ENCODE results near the gene LRMDA. TPM values are rescaled to one million over a fixed set of nuclear protein-coding genes. Genes with fewer than 3 reads are reported as not detected.

LRMDA gene
- total RNA-seq, 1 experiment from 2014 or later, result not detected

DNA sequence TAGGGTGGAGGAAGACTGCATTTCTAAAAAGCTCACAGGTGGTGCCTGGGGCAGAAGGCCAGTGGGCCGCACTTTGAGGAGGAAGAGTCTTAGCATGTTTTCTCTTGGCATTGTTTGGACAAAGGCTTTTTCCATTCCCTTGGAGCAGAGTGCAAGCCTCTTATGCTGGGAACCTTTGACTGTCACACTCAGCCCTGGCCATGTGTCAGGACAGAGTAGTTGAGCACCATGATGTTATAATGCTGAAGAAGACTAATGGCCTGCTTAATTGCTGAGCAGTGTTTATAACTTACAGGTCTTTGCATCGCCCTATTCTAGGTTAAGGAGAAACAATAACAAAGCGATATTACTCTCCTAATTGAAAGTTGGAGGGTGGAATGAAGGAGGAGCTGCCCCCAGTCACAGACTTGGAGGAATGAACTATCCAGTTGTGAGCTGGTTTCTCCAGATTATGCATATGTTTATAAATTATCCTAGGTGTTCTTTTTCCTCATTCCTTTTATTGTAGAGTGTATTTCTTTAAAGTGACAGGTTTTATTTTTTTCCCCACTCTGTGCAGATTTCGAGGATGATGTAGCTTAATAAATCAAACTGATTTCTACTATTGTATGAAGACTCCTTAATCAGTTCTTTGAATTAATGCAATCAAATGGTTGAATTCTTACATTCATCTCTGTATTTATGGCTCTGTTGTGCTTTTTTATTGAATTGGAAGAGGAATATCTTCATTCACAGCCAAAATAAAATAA, 767.0 kb downstream of the LRMDA start:
- Histone ChIP-seq H3K27me3 (replicated peaks; ENCODE audit: insufficient read depth, low read depth, low read length, poor library complexity) (peaks cover 13% of the 10 kb centered on the region), H3K27ac (ENCODE audit: low read depth, low read length, poor library complexity, severe bottlenecking) (no peak overlapping the region), H3K9me3 (ENCODE audit: low read depth, low read length, poor library complexity, severe bottlenecking) (no peaks in the 10 kb centered on the region), H3K4me1 (ENCODE audit: insufficient read depth, low read length, poor library complexity, severe bottlenecking) (no peaks in the 10 kb centered on the region), H3K4me3 (ENCODE audit: low read depth, low read length, poor library complexity, severe bottlenecking) (no peak overlapping the region), H3K36me3 (ENCODE audit: insufficient read depth, low read length, poor library complexity, severe bottlenecking) (no peaks in the 10 kb centered on the region)
- POLR2A ChIA-PET (ENCODE audit: low non-redundant PET), result no interaction called here
- BruUV-seq (replicated peaks), result no TSS peak
- TF ChIP-seq, protein P1, sequence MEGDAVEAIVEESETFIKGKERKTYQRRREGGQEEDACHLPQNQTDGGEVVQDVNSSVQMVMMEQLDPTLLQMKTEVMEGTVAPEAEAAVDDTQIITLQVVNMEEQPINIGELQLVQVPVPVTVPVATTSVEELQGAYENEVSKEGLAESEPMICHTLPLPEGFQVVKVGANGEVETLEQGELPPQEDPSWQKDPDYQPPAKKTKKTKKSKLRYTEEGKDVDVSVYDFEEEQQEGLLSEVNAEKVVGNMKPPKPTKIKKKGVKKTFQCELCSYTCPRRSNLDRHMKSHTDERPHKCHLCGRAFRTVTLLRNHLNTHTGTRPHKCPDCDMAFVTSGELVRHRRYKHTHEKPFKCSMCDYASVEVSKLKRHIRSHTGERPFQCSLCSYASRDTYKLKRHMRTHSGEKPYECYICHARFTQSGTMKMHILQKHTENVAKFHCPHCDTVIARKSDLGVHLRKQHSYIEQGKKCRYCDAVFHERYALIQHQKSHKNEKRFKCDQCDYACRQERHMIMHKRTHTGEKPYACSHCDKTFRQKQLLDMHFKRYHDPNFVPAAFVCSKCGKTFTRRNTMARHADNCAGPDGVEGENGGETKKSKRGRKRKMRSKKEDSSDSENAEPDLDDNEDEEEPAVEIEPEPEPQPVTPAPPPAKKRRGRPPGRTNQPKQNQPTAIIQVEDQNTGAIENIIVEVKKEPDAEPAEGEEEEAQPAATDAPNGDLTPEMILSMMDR (conservative IDR thresholded peaks at IDR 0.05; ENCODE audit: low read depth, low read length), result no peak
- TF ChIP-seq EZH2 (IDR thresholded peaks at IDR 0.05; ENCODE audit: borderline replicate concordance, low read depth, low read length, poor library complexity, severe bottlenecking), result no peak
- intact Hi-C loops (cut with micrococcal nuclease; ENCODE audit: unreplicated experiment), result no loop called here
- CTCF ChIA-PET, result no interaction called here
- DNase-seq (ENCODE audit: low spot score), result no peak

DNA sequence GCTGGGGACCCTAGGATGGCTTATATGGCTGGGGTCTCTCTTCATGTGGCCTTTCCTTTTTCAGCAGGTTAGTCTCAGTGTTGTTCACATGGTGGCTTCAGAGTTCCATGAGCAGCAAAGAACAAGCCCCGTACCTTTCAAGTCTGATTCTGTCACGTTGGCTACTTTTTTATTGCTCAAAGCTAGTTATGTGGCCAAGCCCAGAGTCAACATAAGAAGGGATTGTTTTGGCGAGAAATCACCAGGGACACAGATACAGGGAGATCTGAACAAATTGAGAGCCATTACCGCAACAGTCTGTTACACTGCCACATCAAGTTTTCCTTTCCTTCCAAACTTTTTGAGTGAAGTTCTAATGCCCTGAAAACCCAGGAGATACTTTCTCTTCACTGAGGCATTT, 770.5 kb downstream of the LRMDA start:
- BruUV-seq (replicated peaks), result no TSS peak
- Histone ChIP-seq H3K36me3 (ENCODE audit: insufficient read depth, low read length, poor library complexity, severe bottlenecking) (no peaks in the 10 kb centered on the region), H3K9me3 (ENCODE audit: low read depth, low read length, poor library complexity, severe bottlenecking) (no peaks in the 10 kb centered on the region), H3K27ac (ENCODE audit: low read depth, low read length, poor library complexity, severe bottlenecking) (no peak overlapping the region), H3K4me3 (ENCODE audit: low read depth, low read length, poor library complexity, severe bottlenecking) (no peak overlapping the region), H3K4me1 (ENCODE audit: insufficient read depth, low read length, poor library complexity, severe bottlenecking) (no peaks in the 10 kb centered on the region), H3K27me3 (replicated peaks; ENCODE audit: insufficient read depth, low read depth, low read length, poor library complexity) (peaks cover 13% of the 10 kb centered on the region)
- intact Hi-C loops (cut with micrococcal nuclease; ENCODE audit: unreplicated experiment), result no loop called here
- ChIA-PET POLR2A (ENCODE audit: low non-redundant PET) (no interaction called here), CTCF (no interaction called here)
- no peak for DNase-seq (ENCODE audit: low spot score)
- TF ChIP-seq EZH2 (IDR thresholded peaks at IDR 0.05; ENCODE audit: borderline replicate concordance, low read depth, low read length, poor library complexity, severe bottlenecking), result no peak
- TF ChIP-seq, protein P1 (conservative IDR thresholded peaks at IDR 0.05; ENCODE audit: low read depth, low read length), result no peak

DNA sequence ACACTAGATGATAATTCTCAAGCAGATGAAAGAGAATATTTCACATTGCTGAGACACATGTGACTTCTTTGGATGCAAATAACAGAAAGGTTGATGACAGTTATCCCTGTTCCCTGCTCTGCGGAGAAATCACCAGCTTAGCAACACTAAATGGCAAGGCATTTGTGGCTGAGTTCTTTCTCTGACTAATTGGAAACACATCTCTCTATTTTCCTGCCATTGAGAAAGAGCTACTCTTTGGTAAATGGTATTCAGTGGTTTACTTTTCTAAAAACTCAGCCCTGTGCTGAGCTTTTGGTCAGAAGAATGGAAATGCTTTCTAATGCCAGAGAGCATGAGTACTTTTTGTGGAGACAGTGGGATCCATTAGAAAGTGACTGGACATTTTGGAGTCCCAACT, 771.4 kb downstream of the LRMDA start:
- CTCF ChIA-PET, result no interaction called here
- Histone ChIP-seq H3K4me1 (ENCODE audit: insufficient read depth, low read length, poor library complexity, severe bottlenecking) (no peaks in the 10 kb centered on the region), H3K27ac (ENCODE audit: low read depth, low read length, poor library complexity, severe bottlenecking) (no peak overlapping the region), H3K4me3 (ENCODE audit: low read depth, low read length, poor library complexity, severe bottlenecking) (no peak overlapping the region), H3K36me3 (ENCODE audit: insufficient read depth, low read length, poor library complexity, severe bottlenecking) (no peaks in the 10 kb centered on the region), H3K27me3 (replicated peaks; ENCODE audit: insufficient read depth, low read depth, low read length, poor library complexity) (peaks cover 13% of the 10 kb centered on the region), H3K9me3 (ENCODE audit: low read depth, low read length, poor library complexity, severe bottlenecking) (no peaks in the 10 kb centered on the region)
- intact Hi-C loops (cut with micrococcal nuclease; ENCODE audit: unreplicated experiment), result no loop called here
- POLR2A ChIA-PET (ENCODE audit: low non-redundant PET), result no interaction called here
- no peak for DNase-seq (ENCODE audit: low spot score)
- TF ChIP-seq EZH2 (IDR thresholded peaks at IDR 0.05; ENCODE audit: borderline replicate concordance, low read depth, low read length, poor library complexity, severe bottlenecking), result no peak
- TF ChIP-seq, protein P1 (conservative IDR thresholded peaks at IDR 0.05; ENCODE audit: low read depth, low read length), result no peak
- BruUV-seq (replicated peaks), result no TSS peak
